Mesothelial cell of epicardium (in vitro differentiated cells): ENCODE data around the gene ELF2. TPM values are rescaled to one million over a fixed set of nuclear protein-coding genes. Genes with fewer than 3 reads are reported as not detected.

ENCODE experiments used
- DNase-seq, 2 experiments: peaks; one replicate each; pipeline ENCODE4 v3.0.0; 2021; ENCODE audit warnings: low spot score in 2 of 2; ENCODE audit not compliant: unreplicated experiment in 2 of 2
- H3K27ac Mint-ChIP-seq: 2 replicates; pipeline ENCODE4 v1.8.0; 2021; ENCODE audit warnings: mixed read lengths
- H3K27me3 Mint-ChIP-seq: 2 replicates; pipeline ENCODE4 v1.8.0; 2021; ENCODE audit warnings: low read depth, mixed read lengths
- H3K36me3 Mint-ChIP-seq: 2 replicates; pipeline ENCODE4 v1.8.0; 2021; ENCODE audit warnings: mixed read lengths
- H3K4me1 Mint-ChIP-seq: 2 replicates; pipeline ENCODE4 v1.8.0; 2021; ENCODE audit warnings: mixed read lengths
- H3K4me3 Mint-ChIP-seq: 2 replicates; pipeline ENCODE4 v1.8.0; 2021; ENCODE audit warnings: mild to moderate bottlenecking, moderate library complexity, mixed read lengths
- H3K9me3 Mint-ChIP-seq: 2 replicates; pipeline ENCODE4 v1.8.0; 2021; ENCODE audit warnings: mixed read lengths
- total RNA-seq: library from RNA; stranded (reverse); gene quantifications from 3 replicates; pipeline ENCODE4 v1.2.1, GENCODE V29; 2021
- TF ChIP-seq, protein P1 (sequence below): fragments of 200-600 bp; sonication (generic); IDR thresholded peaks from one replicate; pipeline ENCODE4 v1.5.0; 2021; ENCODE audit warnings: antibody characterized with exemption; ENCODE audit not compliant: unreplicated experiment

ELF2 gene
- total RNA-seq, 1 donor from 2014 or later = 57.1 TPM

DNA sequence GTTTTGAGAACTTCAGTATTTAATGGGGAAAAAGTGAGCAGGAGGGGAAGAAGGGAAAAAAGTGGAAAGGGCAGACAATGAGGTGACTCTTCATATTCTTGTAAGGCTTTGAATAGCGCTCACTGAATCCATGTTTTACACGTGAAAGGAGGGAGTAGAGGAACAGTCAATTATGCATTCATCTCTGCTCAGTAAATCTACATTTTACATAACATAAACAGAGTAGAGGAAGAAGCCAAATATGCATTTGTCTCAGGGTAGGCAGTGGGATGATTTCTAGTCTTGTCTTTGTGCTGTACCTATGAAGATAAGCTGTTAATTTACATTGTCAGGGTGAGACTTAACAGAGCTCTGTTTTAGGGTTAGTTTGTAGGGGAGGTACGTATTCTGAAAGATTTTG is 19.4 kb upstream of the ELF2 start:
- no peaks in the 10 kb centered on the region for H3K27me3 Mint-ChIP-seq
- H3K27ac Mint-ChIP-seq = no peak overlapping the region
- H3K36me3 Mint-ChIP-seq = no peaks in the 10 kb centered on the region
- no peaks in the 10 kb centered on the region for H3K4me1 Mint-ChIP-seq
- H3K4me3 Mint-ChIP-seq = no peak overlapping the region
- TF ChIP-seq, protein P1, sequence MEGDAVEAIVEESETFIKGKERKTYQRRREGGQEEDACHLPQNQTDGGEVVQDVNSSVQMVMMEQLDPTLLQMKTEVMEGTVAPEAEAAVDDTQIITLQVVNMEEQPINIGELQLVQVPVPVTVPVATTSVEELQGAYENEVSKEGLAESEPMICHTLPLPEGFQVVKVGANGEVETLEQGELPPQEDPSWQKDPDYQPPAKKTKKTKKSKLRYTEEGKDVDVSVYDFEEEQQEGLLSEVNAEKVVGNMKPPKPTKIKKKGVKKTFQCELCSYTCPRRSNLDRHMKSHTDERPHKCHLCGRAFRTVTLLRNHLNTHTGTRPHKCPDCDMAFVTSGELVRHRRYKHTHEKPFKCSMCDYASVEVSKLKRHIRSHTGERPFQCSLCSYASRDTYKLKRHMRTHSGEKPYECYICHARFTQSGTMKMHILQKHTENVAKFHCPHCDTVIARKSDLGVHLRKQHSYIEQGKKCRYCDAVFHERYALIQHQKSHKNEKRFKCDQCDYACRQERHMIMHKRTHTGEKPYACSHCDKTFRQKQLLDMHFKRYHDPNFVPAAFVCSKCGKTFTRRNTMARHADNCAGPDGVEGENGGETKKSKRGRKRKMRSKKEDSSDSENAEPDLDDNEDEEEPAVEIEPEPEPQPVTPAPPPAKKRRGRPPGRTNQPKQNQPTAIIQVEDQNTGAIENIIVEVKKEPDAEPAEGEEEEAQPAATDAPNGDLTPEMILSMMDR = no peak
- DNase-seq = no peak
- H3K9me3 Mint-ChIP-seq = peaks cover 11% of the 10 kb centered on the region

- Mint-ChIP-seq H3K4me3 (no peak overlapping the region), H3K27me3 (no peaks in the 10 kb centered on the region), H3K4me1 (no peaks in the 10 kb centered on the region), H3K27ac (no peak overlapping the region), H3K9me3 (peaks cover 3% of the 10 kb centered on the region), H3K36me3 (no peaks in the 10 kb centered on the region)
- no peak for DNase-seq
- TF ChIP-seq, protein P1 = no peak
Observed at GRCh38 chr4:139191373-139191772, 14.4 kb upstream of the ELF2 start.

GRCh38 chr4:139189972-139190371 is 13.0 kb upstream of the ELF2 start:
- H3K27me3 Mint-ChIP-seq = no peaks in the 10 kb centered on the region
- TF ChIP-seq, protein P1 = no peak
- no peaks in the 10 kb centered on the region for H3K4me1 Mint-ChIP-seq
- no peaks in the 10 kb centered on the region for H3K9me3 Mint-ChIP-seq
- DNase-seq = no peak
- H3K36me3 Mint-ChIP-seq = no peaks in the 10 kb centered on the region
- no peak overlapping the region for H3K27ac Mint-ChIP-seq
- H3K4me3 Mint-ChIP-seq = no peak overlapping the region

DNA sequence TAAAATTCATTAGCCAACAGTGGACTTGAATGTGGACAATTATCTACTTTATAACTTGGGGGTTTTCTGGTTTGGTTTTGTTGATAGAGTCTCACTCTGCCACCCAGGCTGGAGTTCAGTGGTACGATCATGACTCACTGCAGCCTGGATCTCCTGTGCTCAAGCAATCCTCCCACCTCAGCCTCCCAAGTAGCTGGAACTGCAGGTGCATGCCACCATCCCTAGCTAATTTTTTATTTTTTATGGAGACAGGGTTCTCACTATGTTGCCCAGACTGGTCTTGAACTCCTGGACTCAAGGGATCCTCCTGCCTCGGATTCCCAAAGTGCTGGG is 12.4 kb upstream of the ELF2 start:
- Mint-ChIP-seq H3K36me3 (no peaks in the 10 kb centered on the region), H3K9me3 (no peaks in the 10 kb centered on the region), H3K4me3 (no peak overlapping the region), H3K27me3 (no peaks in the 10 kb centered on the region), H3K27ac (no peak overlapping the region), H3K4me1 (no peaks in the 10 kb centered on the region)
- TF ChIP-seq, protein P1 = no peak
- DNase-seq = no peak

GRCh38 chr4:139188648-139189416 is 11.8 kb upstream of the ELF2 start:
- Mint-ChIP-seq H3K27me3 (no peaks in the 10 kb centered on the region), H3K36me3 (no peaks in the 10 kb centered on the region), H3K9me3 (no peaks in the 10 kb centered on the region), H3K4me3 (no peak overlapping the region), H3K27ac (no peak overlapping the region), H3K4me1 (no peaks in the 10 kb centered on the region)
- DNase-seq = no peak
- TF ChIP-seq, protein P1 = no peak
